Endodermal cell (in vitro differentiated cells): Measurements from ENCODE around the gene TBXAS1. TPM values are rescaled to one million over a fixed set of nuclear protein-coding genes. Genes with fewer than 3 reads are reported as not detected.

Experiments
- DNase-seq: peaks from one replicate; pipeline ENCODE4 v3.0.0-alpha.2; 2017
- H3K27ac ChIP-seq: 2 replicates; pipeline ENCODE4 v1.5.1; 2013; ENCODE audit warnings: mild to moderate bottlenecking, low read depth, low read length, moderate library complexity
- H3K27me3 ChIP-seq: 2 replicates; pipeline ENCODE4 v1.6.1; 2013; ENCODE audit warnings: mild to moderate bottlenecking, low read length, moderate library complexity; ENCODE audit not compliant: insufficient read depth, control insufficient read depth, poor library complexity, severe bottlenecking
- H3K36me3 ChIP-seq: 2 replicates; pipeline ENCODE4 v1.7.0; 2013; ENCODE audit warnings: mild to moderate bottlenecking, low read length, moderate library complexity; ENCODE audit not compliant: control insufficient read depth, insufficient read depth
- H3K4me1 ChIP-seq: one replicate; pipeline ENCODE4 v1.7.0; 2013; ENCODE audit warnings: low read length; ENCODE audit not compliant: control insufficient read depth, insufficient read depth
- H3K4me3 ChIP-seq: 2 replicates; pipeline ENCODE4 v1.5.1; 2013; ENCODE audit warnings: mild to moderate bottlenecking, low read length, moderate library complexity
- H3K9ac ChIP-seq: 2 replicates; pipeline ENCODE4 v1.6.1; 2013; ENCODE audit warnings: mild to moderate bottlenecking, low read length, moderate library complexity; ENCODE audit not compliant: poor library complexity, severe bottlenecking; ENCODE audit errors: extremely low read depth
- H3K9me3 ChIP-seq: 2 replicates; pipeline ENCODE4 v1.6.1; 2013; ENCODE audit warnings: mild to moderate bottlenecking, low read length, moderate library complexity; ENCODE audit not compliant: control insufficient read depth
- H3K27ac Mint-ChIP-seq: 2 replicates; pipeline ENCODE4 v1.8.0; 2020; ENCODE audit warnings: mixed read lengths
- H3K27me3 Mint-ChIP-seq: 2 replicates; pipeline ENCODE4 v1.8.0; 2021; ENCODE audit warnings: mild to moderate bottlenecking, mixed read lengths; ENCODE audit not compliant: insufficient read depth
- H3K36me3 Mint-ChIP-seq: 2 replicates; pipeline ENCODE4 v1.8.0; 2020; ENCODE audit warnings: low read depth, mixed read lengths
- H3K4me1 Mint-ChIP-seq: 2 replicates; pipeline ENCODE4 v1.8.0; 2020; ENCODE audit warnings: mixed read lengths
- H3K4me3 Mint-ChIP-seq: 2 replicates; pipeline ENCODE4 v1.8.0; 2020; ENCODE audit warnings: mild to moderate bottlenecking, moderate library complexity, mixed read lengths
- H3K9me3 Mint-ChIP-seq: 2 replicates; pipeline ENCODE4 v1.8.0; 2020; ENCODE audit warnings: mild to moderate bottlenecking, mixed read lengths
- CTCF ChIP-seq: fragments of 200-600 bp; sonication (generic); conservative IDR thresholded peaks from 2 replicates; pipeline ENCODE4 v1.5.0; 2021; ENCODE audit warnings: antibody characterized with exemption, mild to moderate bottlenecking
- WGBS, 2 experiments: methylation state at CpG; one replicate each; pipeline versions ENCODE4 v1.1.5 to v1.1.7; 2013; ENCODE audit warnings: missing lambda C conversion rate in 2 of 2, mixed read lengths in 1 of 2; ENCODE audit not compliant: insufficient coverage in 1 of 2, insufficient read length in 1 of 2; 5-methylcytosine and 5-hydroxymethylcytosine counted together
- total RNA-seq, 2 donors: library from RNA; stranded (reverse); fragmentation: NEBNext Ultra II Directional in 1 of 2; extraction: Animal tissue kit (Norgen Biotek cat#: 25700) in 1 of 2; gene quantifications; 2 replicates in 1 of 2; 3 replicates in 1 of 2; pipeline ENCODE4 v1.2.1, GENCODE V29; 2021

Gene TBXAS1
- total RNA-seq, 2 donors from 2014 or later: 7.6 to 13.5 TPM

- peaks cover 16% of the 10 kb centered on the region for H3K36me3 Mint-ChIP-seq
- no peak for TF ChIP-seq CTCF
- DNase-seq: no peak
- H3K9me3 Mint-ChIP-seq: peaks cover 20% of the 10 kb centered on the region
- Histone ChIP-seq H3K36me3 (no peaks in the 10 kb centered on the region), H3K9me3 (peaks cover 15% of the 10 kb centered on the region), H3K27me3 (no peaks in the 10 kb centered on the region), H3K4me3 (no peak overlapping the region), H3K9ac (no peak overlapping the region), H3K4me1 (no peaks in the 10 kb centered on the region), H3K27ac (no peak overlapping the region)
- H3K27ac Mint-ChIP-seq: no peak overlapping the region
- H3K4me3 Mint-ChIP-seq: no peak overlapping the region
- no peaks in the 10 kb centered on the region for H3K4me1 Mint-ChIP-seq
- no peaks in the 10 kb centered on the region for H3K27me3 Mint-ChIP-seq
Observed at GRCh38 chr7:139808846-139809442, 20.1 kb upstream of the TBXAS1 start.

GRCh38 chr7:139811066-139811465, 18.0 kb upstream of the TBXAS1 start:
- H3K27ac Mint-ChIP-seq: no peak overlapping the region
- no peak overlapping the region for H3K27ac ChIP-seq
- peaks cover 5% of the 10 kb centered on the region for H3K27me3 Mint-ChIP-seq
- 87 to 100% methylated on average over 1 to 2 of the region's 2 CpGs for WGBS, 2 experiments
- no peak overlapping the region for H3K4me3 ChIP-seq
- H3K4me1 ChIP-seq: no peaks in the 10 kb centered on the region
- no peak overlapping the region for H3K9ac ChIP-seq
- no peaks in the 10 kb centered on the region for H3K36me3 ChIP-seq
- no peaks in the 10 kb centered on the region for H3K4me1 Mint-ChIP-seq
- H3K36me3 Mint-ChIP-seq: peaks cover 6% of the 10 kb centered on the region
- no peak overlapping the region for H3K4me3 Mint-ChIP-seq
- peaks cover 6% of the 10 kb centered on the region for H3K9me3 Mint-ChIP-seq
- DNase-seq: no peak
- TF ChIP-seq CTCF: no peak
- no peaks in the 10 kb centered on the region for H3K27me3 ChIP-seq
- H3K9me3 ChIP-seq: no peaks in the 10 kb centered on the region

GRCh38 chr7:139813151-139813550, 15.9 kb upstream of the TBXAS1 start:
- Mint-ChIP-seq H3K27me3 (peaks cover 12% of the 10 kb centered on the region), H3K9me3 (peaks cover 9% of the 10 kb centered on the region), H3K4me3 (no peak overlapping the region), H3K36me3 (no peaks in the 10 kb centered on the region), H3K4me1 (no peaks in the 10 kb centered on the region), H3K27ac (no peak overlapping the region)
- Histone ChIP-seq H3K36me3 (no peaks in the 10 kb centered on the region), H3K9me3 (no peaks in the 10 kb centered on the region), H3K27me3 (no peaks in the 10 kb centered on the region), H3K4me1 (no peaks in the 10 kb centered on the region), H3K9ac (no peak overlapping the region), H3K4me3 (no peak overlapping the region), H3K27ac (no peak overlapping the region)
- TF ChIP-seq CTCF: no peak
- 88 to 91% methylated on average over 2 to 6 of the region's 6 CpGs for WGBS, 2 experiments
- no peak for DNase-seq
